ENCODE measurements around the gene ASB1.

GRCh38 chr2:238415893-238416292, 10.8 kb upstream of the ASB1 start:
- TF ChIP-seq CTCF (conservative IDR thresholded peaks at IDR 0.05 in 1 of 2, IDR thresholded peaks at IDR 0.05 in 1 of 2; ENCODE audit: low read depth in 1 of 2, low read length in 2 of 2) (no peak), EZH2 (IDR thresholded peaks at IDR 0.05; ENCODE audit: low read length, missing control alignments) (no peak)
